SK-N-SH treated with all-trans-retinoic acid at 6 μM for 48 hours (cell line): Measurements from ENCODE around the gene MARK3.

Experiments
- ARNTL ChIP-seq: fragments of 450-650 bp; formaldehyde crosslinking; IDR thresholded peaks from 2 replicates; pipeline ENCODE4 v1.5.0; 2020; ENCODE audit warnings: low read depth, mild to moderate bottlenecking, moderate library complexity, borderline replicate concordance
- ESRRG ChIP-seq: fragments of 250-450 bp; sonication (Bioruptor Pico); IDR thresholded peaks from 2 replicates; pipeline ENCODE4 v1.6.1; 2021; ENCODE audit warnings: mild to moderate bottlenecking
- OSR1 ChIP-seq: fragments of 250-450 bp; sonication (Bioruptor Pico); IDR thresholded peaks from 2 replicates; pipeline ENCODE4 v1.8.0; 2022; ENCODE audit warnings: moderate library complexity, mild to moderate bottlenecking, inconsistent platforms
- PPARA ChIP-seq: fragments of 250-450 bp; sonication (Bioruptor Pico); IDR thresholded peaks from 2 replicates; pipeline ENCODE4 v1.5.0; 2020; ENCODE audit warnings: mild to moderate bottlenecking, borderline replicate concordance
- RARB ChIP-seq: fragments of 250-450 bp; sonication (Bioruptor Pico); IDR thresholded peaks from 2 replicates; pipeline ENCODE4 v1.8.0; 2021; ENCODE audit warnings: mild to moderate bottlenecking, moderate library complexity
- ZC3H10 ChIP-seq: fragments of 250-450 bp; sonication (Bioruptor Pico); IDR thresholded peaks from 2 replicates; pipeline ENCODE4 v1.5.1; 2021; ENCODE audit warnings: mild to moderate bottlenecking, moderate library complexity
- ZNF70 ChIP-seq: fragments of 450-650 bp; formaldehyde crosslinking; IDR thresholded peaks from 2 replicates; pipeline ENCODE4 v1.5.0; 2020; ENCODE audit warnings: mild to moderate bottlenecking, moderate library complexity
- TF ChIP-seq, protein P1 (sequence below): fragments of 250-450 bp; sonication (Bioruptor Pico); IDR thresholded peaks from 2 replicates; pipeline ENCODE4 v1.5.0; 2020; ENCODE audit warnings: mild to moderate bottlenecking, moderate library complexity
- TF ChIP-seq, protein P2 (sequence below): fragments of 250-450 bp; sonication (Bioruptor Pico); IDR thresholded peaks from 2 replicates; pipeline ENCODE4 v1.8.0; 2020; ENCODE audit warnings: mild to moderate bottlenecking, moderate library complexity, borderline replicate concordance

GRCh38 chr14:103433916-103434563, 48.8 kb downstream of the MARK3 start:
- TF ChIP-seq, protein P1, sequence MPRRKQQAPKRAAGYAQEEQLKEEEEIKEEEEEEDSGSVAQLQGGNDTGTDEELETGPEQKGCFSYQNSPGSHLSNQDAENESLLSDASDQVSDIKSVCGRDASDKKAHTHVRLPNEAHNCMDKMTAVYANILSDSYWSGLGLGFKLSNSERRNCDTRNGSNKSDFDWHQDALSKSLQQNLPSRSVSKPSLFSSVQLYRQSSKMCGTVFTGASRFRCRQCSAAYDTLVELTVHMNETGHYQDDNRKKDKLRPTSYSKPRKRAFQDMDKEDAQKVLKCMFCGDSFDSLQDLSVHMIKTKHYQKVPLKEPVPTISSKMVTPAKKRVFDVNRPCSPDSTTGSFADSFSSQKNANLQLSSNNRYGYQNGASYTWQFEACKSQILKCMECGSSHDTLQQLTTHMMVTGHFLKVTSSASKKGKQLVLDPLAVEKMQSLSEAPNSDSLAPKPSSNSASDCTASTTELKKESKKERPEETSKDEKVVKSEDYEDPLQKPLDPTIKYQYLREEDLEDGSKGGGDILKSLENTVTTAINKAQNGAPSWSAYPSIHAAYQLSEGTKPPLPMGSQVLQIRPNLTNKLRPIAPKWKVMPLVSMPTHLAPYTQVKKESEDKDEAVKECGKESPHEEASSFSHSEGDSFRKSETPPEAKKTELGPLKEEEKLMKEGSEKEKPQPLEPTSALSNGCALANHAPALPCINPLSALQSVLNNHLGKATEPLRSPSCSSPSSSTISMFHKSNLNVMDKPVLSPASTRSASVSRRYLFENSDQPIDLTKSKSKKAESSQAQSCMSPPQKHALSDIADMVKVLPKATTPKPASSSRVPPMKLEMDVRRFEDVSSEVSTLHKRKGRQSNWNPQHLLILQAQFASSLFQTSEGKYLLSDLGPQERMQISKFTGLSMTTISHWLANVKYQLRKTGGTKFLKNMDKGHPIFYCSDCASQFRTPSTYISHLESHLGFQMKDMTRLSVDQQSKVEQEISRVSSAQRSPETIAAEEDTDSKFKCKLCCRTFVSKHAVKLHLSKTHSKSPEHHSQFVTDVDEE (CRISPR knock-in tag): no peak
- TF ChIP-seq ZC3H10 (CRISPR knock-in tag) (no peak), RARB (CRISPR knock-in tag) (no peak), ARNTL (CRISPR knock-in tag) (no peak), PPARA (CRISPR knock-in tag) (no peak), ESRRG (no peak), ZNF70 (no peak), OSR1 (CRISPR knock-in tag) (no peak)
- TF ChIP-seq, protein P2, sequence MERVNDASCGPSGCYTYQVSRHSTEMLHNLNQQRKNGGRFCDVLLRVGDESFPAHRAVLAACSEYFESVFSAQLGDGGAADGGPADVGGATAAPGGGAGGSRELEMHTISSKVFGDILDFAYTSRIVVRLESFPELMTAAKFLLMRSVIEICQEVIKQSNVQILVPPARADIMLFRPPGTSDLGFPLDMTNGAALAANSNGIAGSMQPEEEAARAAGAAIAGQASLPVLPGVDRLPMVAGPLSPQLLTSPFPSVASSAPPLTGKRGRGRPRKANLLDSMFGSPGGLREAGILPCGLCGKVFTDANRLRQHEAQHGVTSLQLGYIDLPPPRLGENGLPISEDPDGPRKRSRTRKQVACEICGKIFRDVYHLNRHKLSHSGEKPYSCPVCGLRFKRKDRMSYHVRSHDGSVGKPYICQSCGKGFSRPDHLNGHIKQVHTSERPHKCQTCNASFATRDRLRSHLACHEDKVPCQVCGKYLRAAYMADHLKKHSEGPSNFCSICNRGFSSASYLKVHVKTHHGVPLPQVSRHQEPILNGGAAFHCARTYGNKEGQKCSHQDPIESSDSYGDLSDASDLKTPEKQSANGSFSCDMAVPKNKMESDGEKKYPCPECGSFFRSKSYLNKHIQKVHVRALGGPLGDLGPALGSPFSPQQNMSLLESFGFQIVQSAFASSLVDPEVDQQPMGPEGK (CRISPR knock-in tag): no peak
